ENCODE results near the gene CDC6.

The CDC6 gene

GRCh38 chr17:40312893-40313667, 25.4 kb downstream of the CDC6 start:
- H3K27me3 ChIP-seq (ENCODE audit: insufficient read depth, low read depth): no peaks in the 10 kb centered on the region
- no peak overlapping the region for H3K4me3 ChIP-seq (IDR thresholded peaks at IDR 0.05; ENCODE audit: insufficient read depth, low read depth, low read length)
- peaks cover 8% of the 10 kb centered on the region for H3K79me2 ChIP-seq (ENCODE audit: insufficient read depth, low read depth)
- peak overlapping the region; percentile 79 for H3K27ac ChIP-seq
- peaks cover 96% of the 10 kb centered on the region for H3K4me1 ChIP-seq (ENCODE audit: low read depth, poor library complexity, severe bottlenecking)
- peak overlapping the region; percentile 91 for H3K4me2 ChIP-seq
- no peak overlapping the region for H2AFZ ChIP-seq (ENCODE audit: low read depth)
- H3K9ac ChIP-seq: 0 out of 2 replicates have a peak overlapping the region, but pooled peaks have one; percentile 45
- no peaks in the 10 kb centered on the region for H3K36me3 ChIP-seq (ENCODE audit: insufficient read depth)
- no peaks in the 10 kb centered on the region for H4K20me1 ChIP-seq (ENCODE audit: insufficient read depth)
- no peak for TF ChIP-seq CTCF (conservative IDR thresholded peaks at IDR 0.05; ENCODE audit: low read depth, low read length)

GRCh38 chr17:40313668-40314583, 26.2 kb downstream of the CDC6 start:
- Histone ChIP-seq H3K36me3 (ENCODE audit: insufficient read depth) (no peaks in the 10 kb centered on the region), H4K20me1 (ENCODE audit: insufficient read depth) (no peaks in the 10 kb centered on the region), H2AFZ (ENCODE audit: low read depth) (no peak overlapping the region), H3K4me1 (ENCODE audit: low read depth, poor library complexity, severe bottlenecking) (peaks cover 88% of the 10 kb centered on the region), H3K27me3 (ENCODE audit: insufficient read depth, low read depth) (no peaks in the 10 kb centered on the region), H3K4me3 (IDR thresholded peaks at IDR 0.05; ENCODE audit: insufficient read depth, low read depth, low read length) (no peak overlapping the region), H3K9ac (0 out of 2 replicates have a peak overlapping the region, but pooled peaks have one; percentile 4), H3K4me2 (peak overlapping the region; percentile 91), H3K79me2 (ENCODE audit: insufficient read depth, low read depth) (peaks cover 17% of the 10 kb centered on the region), H3K27ac (peak overlapping the region; percentile 79; the same call in 1 of the 2 replicates)
- no peak for TF ChIP-seq CTCF (conservative IDR thresholded peaks at IDR 0.05; ENCODE audit: low read depth, low read length)

- H3K36me3 ChIP-seq (ENCODE audit: insufficient read depth): no peaks in the 10 kb centered on the region
- peak overlapping the region; percentile 24; the same call in 1 of the 2 replicates for H3K27ac ChIP-seq
- TF ChIP-seq CTCF (conservative IDR thresholded peaks at IDR 0.05; ENCODE audit: low read depth, low read length): no peak
- H3K9ac ChIP-seq: 0 out of 2 replicates have a peak overlapping the region, but pooled peaks have one; percentile 4
- no peaks in the 10 kb centered on the region for H3K27me3 ChIP-seq (ENCODE audit: insufficient read depth, low read depth)
- peaks cover 81% of the 10 kb centered on the region for H3K4me1 ChIP-seq (ENCODE audit: low read depth, poor library complexity, severe bottlenecking)
- no peaks in the 10 kb centered on the region for H4K20me1 ChIP-seq (ENCODE audit: insufficient read depth)
- H3K4me2 ChIP-seq: peak overlapping the region; percentile 70
- no peak overlapping the region for H2AFZ ChIP-seq (ENCODE audit: low read depth)
- H3K4me3 ChIP-seq (IDR thresholded peaks at IDR 0.05; ENCODE audit: insufficient read depth, low read depth, low read length): no peak overlapping the region
- H3K79me2 ChIP-seq (ENCODE audit: insufficient read depth, low read depth): peaks cover 23% of the 10 kb centered on the region
These were observed 26.9 kb downstream of the CDC6 start for GRCh38 chr17:40314584-40314956.

- Histone ChIP-seq H2AFZ (ENCODE audit: low read depth) (no peak overlapping the region), H3K27ac (peak overlapping the region; percentile 40), H3K9ac (no peak overlapping the region), H4K20me1 (ENCODE audit: insufficient read depth) (no peaks in the 10 kb centered on the region), H3K4me2 (peak overlapping the region; percentile 86), H3K79me2 (ENCODE audit: insufficient read depth, low read depth) (peaks cover 29% of the 10 kb centered on the region), H3K36me3 (ENCODE audit: insufficient read depth) (no peaks in the 10 kb centered on the region), H3K27me3 (ENCODE audit: insufficient read depth, low read depth) (no peaks in the 10 kb centered on the region), H3K4me1 (ENCODE audit: low read depth, poor library complexity, severe bottlenecking) (peaks cover 76% of the 10 kb centered on the region), H3K4me3 (IDR thresholded peaks at IDR 0.05; ENCODE audit: insufficient read depth, low read depth, low read length) (no peak overlapping the region)
- TF ChIP-seq CTCF (conservative IDR thresholded peaks at IDR 0.05; ENCODE audit: low read depth, low read length): no peak
These were observed 27.5 kb downstream of the CDC6 start for GRCh38 chr17:40315206-40315605.

All from KMS-11 (cell line).